D721Med (cell line): Measurements from ENCODE around the gene PHGDH.

ENCODE experiments used
- DNase-seq: peaks from one replicate; pipeline ENCODE4 v3.0.0; 2011; ENCODE audit warnings: low spot score; ENCODE audit not compliant: insufficient read length
- FAIRE-seq: peaks from 2 replicates; lab custom pipeline; 2011; peaks lifted over from hg19 to GRCh38; lab: Jason Lieb, UNC
- TF ChIP-seq, protein P1 (sequence below): IDR thresholded peaks from 2 replicates; pipeline ENCODE4 v1.5.1; 2012; ENCODE audit warnings: mild to moderate bottlenecking, control low read depth; ENCODE audit not compliant: insufficient read depth; ENCODE audit errors: missing control alignments

PHGDH gene

DNA sequence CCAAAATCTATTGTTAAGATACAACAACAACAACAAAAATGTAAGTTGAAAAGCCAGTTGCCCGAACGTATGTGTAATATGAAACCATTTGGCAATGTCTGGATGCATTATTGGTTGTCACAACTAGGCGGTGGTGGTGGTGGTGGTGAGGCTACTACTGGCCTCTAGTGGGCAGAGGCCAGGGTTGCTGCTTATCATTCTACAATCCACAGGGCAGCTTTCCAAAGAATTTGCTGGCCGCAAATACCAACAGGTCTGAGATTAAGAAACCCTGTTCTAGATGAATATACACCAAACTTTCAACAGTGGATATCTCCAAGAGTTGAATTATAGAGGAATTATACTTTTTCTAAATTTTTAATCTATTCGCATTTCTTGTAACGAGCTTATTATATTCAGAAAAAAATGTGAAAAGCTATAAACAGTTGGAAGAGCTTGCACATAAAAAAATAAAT lies 36.9 kb upstream of the PHGDH start:
- TF ChIP-seq, protein P1, sequence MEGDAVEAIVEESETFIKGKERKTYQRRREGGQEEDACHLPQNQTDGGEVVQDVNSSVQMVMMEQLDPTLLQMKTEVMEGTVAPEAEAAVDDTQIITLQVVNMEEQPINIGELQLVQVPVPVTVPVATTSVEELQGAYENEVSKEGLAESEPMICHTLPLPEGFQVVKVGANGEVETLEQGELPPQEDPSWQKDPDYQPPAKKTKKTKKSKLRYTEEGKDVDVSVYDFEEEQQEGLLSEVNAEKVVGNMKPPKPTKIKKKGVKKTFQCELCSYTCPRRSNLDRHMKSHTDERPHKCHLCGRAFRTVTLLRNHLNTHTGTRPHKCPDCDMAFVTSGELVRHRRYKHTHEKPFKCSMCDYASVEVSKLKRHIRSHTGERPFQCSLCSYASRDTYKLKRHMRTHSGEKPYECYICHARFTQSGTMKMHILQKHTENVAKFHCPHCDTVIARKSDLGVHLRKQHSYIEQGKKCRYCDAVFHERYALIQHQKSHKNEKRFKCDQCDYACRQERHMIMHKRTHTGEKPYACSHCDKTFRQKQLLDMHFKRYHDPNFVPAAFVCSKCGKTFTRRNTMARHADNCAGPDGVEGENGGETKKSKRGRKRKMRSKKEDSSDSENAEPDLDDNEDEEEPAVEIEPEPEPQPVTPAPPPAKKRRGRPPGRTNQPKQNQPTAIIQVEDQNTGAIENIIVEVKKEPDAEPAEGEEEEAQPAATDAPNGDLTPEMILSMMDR = peak; percentile 34
- no peak for DNase-seq
- no peak for FAIRE-seq

DNA sequence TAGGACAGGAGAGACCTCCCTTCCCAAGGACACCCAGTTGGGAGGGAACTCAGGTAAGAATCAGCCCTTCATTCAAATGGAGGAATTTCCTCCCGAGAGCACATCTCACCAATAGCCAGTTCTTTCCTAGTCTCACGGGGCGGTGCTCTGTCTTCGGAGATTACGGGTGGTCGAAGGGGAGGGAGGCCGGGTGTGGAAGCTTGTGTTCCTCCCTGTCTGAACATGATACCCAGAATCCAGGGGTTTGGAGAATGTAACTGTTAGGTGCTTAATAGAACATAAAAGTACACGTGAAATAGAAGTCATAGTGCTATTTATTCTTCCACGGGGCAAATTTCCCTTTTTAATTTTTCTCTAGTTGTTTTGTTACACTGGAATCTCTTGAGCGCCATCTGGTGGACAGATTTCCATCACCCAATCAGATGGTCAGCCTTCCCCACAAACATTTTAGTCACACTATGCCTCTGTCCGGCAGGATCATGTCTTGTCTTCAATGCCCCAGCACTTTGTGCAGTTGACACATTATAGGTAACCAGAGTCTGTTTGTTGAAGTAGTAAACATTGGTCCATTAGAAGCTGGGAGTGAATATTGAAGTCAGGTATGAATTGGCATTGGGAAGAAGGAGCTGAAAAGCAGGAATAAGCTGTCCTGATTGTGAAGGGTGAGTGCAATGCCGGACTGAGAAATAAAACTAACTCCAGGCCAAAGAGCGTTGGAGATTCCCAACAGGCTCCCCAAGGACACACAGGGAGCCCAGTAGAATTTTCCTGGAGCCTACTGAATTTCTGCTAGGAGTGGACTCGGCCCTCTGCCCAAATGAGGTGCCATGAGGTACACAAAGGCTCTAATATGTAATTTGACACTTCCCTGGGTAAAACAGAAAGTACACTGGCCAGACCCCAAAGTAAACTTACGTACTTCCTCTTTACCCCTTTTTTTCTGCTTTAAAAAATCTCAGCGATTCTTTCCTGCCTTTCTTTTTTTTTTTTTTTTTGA lies 36.1 kb upstream of the PHGDH start:
- TF ChIP-seq, protein P1 = peak; percentile 70
- DNase-seq (peak; percentile 53), FAIRE-seq (no peak)

DNA sequence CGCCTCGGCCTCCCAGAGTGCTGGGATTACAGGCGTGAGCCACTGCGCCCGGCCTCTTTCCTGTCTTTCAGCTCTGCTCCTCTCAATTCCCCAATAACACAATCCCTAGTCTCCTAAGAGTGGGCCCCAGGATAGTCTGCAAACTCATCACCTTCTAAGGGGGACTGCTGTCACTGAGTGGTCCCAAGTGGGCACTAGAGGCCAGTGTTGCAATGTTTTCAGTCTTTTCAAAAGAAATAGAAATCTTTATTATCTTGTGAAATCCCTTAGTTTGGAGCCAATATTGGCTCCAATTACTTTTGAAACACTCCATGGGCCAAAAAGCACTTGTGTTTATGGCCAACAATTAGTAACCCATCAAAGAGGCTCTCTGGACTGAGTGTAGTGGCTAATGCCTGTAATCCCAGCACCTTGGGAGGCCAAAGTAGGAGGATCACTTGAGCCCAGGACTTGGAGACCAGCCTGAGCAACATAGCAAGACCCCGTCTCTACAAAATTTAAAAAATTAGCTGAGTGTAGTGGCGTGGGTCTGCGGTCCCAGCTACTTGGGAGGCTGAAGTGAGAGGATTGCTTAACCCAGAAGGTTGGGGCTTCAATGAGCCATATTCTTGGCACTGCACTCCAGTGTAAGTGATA lies 35.0 kb upstream of the PHGDH start:
- DNase-seq (no peak), FAIRE-seq (no peak)
- TF ChIP-seq, protein P1 = no peak

- FAIRE-seq (no peak), DNase-seq (no peak)
- TF ChIP-seq, protein P1 = no peak
These were observed 32.5 kb upstream of the PHGDH start for GRCh38 chr1:119679223-119679622.

GRCh38 chr1:119680193-119680592 lies 31.5 kb upstream of the PHGDH start:
- FAIRE-seq (no peak), DNase-seq (no peak)
- TF ChIP-seq, protein P1 = no peak

GRCh38 chr1:119680723-119681122 lies 31.0 kb upstream of the PHGDH start:
- no peak for FAIRE-seq
- no peak for DNase-seq
- TF ChIP-seq, protein P1 = no peak
